ENCODE measurements around the gene CLK1. TPM values are rescaled to one million over a fixed set of nuclear protein-coding genes. Genes with fewer than 3 reads are reported as not detected.

The CLK1 gene
- total and polyA plus RNA-seq, 9 of the 15 experiments (the other 6 are each of a cell fraction or from before 2014, with no cell fraction given), result 29.3 to 99.2 (median 47.0) TPM

- TF ChIP-seq TSHZ1 (CRISPR knock-in tag; IDR thresholded peaks at IDR 0.05) (no peak), ZNF134 (CRISPR knock-in tag; conservative IDR thresholded peaks at IDR 0.05) (no peak), POLR2AphosphoS5 (IDR thresholded peaks at IDR 0.05; ENCODE audit: control insufficient read depth, insufficient read depth, low read depth, low read length) (peak; percentile 37), PRPF4 (IDR thresholded peaks at IDR 0.05; ENCODE audit: insufficient read depth, low read depth, low read length, poor library complexity, severe bottlenecking) (no peak)
Observed at GRCh38 chr2:200851398-200852248, 12.8 kb downstream of the CLK1 start (continued).

Data from K562 (cell line).